ENCODE data around the gene MSMP. TPM values are rescaled to one million over a fixed set of nuclear protein-coding genes. Genes with fewer than 3 reads are reported as not detected.
A peak's percentile ranks its signal among the peaks of the same experiment; 100 is the strongest.

MSMP gene
- total RNA-seq, 1 donor from 2014 or later, result not detected

DNA sequence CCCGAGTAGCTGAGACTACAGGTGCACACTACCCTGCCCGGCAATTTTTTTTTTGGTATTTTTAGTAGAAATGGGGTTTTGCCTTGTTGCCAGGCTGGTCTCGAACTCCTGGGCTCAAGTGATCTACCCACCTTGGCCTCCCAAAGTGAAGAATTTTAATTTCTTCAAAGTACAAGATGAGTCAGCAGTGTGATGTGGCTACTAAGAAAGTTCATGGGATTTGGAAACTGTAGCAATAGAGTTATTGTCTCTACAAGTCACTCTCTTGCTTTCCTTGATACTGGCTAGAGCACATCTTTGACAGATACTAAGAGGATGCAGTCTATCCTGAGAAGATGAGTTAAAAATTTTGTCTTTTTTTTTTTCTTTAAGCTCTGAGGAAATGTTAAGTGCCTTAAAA lies 20.0 kb downstream of the MSMP start:
- no peak overlapping the region for H3K27ac ChIP-seq
- H3K4me3 Mint-ChIP-seq, result peak overlapping the region; percentile 66

DNA sequence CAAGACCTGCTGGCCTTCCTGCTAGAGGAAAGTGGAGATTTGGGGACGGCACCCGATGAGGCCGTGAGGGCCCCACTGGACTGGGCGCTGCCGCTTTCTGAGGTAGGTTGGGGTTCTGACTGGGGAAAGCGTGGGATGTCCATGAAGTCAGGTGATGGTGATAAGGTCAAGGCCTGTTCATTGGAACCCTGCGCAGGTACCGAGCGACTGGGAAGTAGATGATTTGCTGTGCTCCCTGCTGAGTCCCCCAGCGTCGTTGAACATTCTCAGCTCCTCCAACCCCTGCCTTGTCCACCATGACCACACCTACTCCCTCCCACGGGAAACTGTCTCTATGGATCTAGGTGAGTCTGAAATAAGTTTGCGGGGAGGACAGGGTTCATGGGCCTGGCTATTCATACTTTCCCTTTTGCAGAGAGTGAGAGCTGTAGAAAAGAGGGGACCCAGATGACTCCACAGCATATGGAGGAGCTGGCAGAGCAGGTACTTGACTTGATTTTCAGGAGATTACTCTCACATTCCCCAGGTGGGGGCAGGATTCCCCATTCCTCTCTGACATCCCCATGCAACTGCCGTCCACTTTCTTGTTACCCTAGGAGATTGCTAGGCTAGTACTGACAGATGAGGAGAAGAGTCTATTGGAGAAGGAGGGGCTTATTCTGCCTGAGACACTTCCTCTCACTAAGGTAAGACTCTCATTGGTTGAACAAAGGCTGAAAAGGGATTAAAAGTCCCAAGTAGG lies 21.1 kb downstream of the MSMP start:
- Histone ChIP-seq H3K9me3 (ENCODE audit: low read depth) (no peaks in the 10 kb centered on the region), H3K27me3 (no peaks in the 10 kb centered on the region), H3K27ac (peak overlapping the region; percentile 85), H3K4me3 (peak overlapping the region; percentile 71), H3K79me2 (ENCODE audit: low read depth) (peaks cover 53% of the 10 kb centered on the region), H3K4me1 (peaks cover 38% of the 10 kb centered on the region), H3K4me2 (peak overlapping the region; percentile 80), H3K9ac (peak overlapping the region; percentile 62), H3F3A (ENCODE audit: low read depth) (peaks cover 74% of the 10 kb centered on the region), H3K36me3 (no peaks in the 10 kb centered on the region), H4K20me1 (ENCODE audit: low read depth) (peaks cover 15% of the 10 kb centered on the region), H2AFZ (replicated peaks) (peak overlapping the region; percentile 37)
- peaks cover 7% of the 10 kb centered on the region for H3K36me3 Mint-ChIP-seq
- H3K27ac Mint-ChIP-seq, result peak overlapping the region; percentile 29
- TF ChIP-seq, protein P1, sequence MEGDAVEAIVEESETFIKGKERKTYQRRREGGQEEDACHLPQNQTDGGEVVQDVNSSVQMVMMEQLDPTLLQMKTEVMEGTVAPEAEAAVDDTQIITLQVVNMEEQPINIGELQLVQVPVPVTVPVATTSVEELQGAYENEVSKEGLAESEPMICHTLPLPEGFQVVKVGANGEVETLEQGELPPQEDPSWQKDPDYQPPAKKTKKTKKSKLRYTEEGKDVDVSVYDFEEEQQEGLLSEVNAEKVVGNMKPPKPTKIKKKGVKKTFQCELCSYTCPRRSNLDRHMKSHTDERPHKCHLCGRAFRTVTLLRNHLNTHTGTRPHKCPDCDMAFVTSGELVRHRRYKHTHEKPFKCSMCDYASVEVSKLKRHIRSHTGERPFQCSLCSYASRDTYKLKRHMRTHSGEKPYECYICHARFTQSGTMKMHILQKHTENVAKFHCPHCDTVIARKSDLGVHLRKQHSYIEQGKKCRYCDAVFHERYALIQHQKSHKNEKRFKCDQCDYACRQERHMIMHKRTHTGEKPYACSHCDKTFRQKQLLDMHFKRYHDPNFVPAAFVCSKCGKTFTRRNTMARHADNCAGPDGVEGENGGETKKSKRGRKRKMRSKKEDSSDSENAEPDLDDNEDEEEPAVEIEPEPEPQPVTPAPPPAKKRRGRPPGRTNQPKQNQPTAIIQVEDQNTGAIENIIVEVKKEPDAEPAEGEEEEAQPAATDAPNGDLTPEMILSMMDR (IDR thresholded peaks at IDR 0.05), result peak; percentile 31
- TF ChIP-seq EZH2 (IDR thresholded peaks at IDR 0.05), result no peak
- no peaks in the 10 kb centered on the region for H3K9me3 Mint-ChIP-seq
- peaks cover 25% of the 10 kb centered on the region for H3K4me1 Mint-ChIP-seq
- peaks cover 2% of the 10 kb centered on the region for H3K27me3 Mint-ChIP-seq (ENCODE audit: insufficient read depth, low read depth)
- no peak overlapping the region for H3K4me3 Mint-ChIP-seq
- DNase-seq (ENCODE audit: low spot score), result peak; percentile 77

More for the DNA sequence above, 20.0 kb downstream of the MSMP start:
- no peak for DNase-seq (ENCODE audit: low spot score)
- H3K36me3 ChIP-seq, result no peaks in the 10 kb centered on the region
- peaks cover 15% of the 10 kb centered on the region for H4K20me1 ChIP-seq (ENCODE audit: low read depth)
- Mint-ChIP-seq H3K27me3 (ENCODE audit: insufficient read depth, low read depth) (peaks cover 2% of the 10 kb centered on the region), H3K36me3 (peaks cover 17% of the 10 kb centered on the region), H3K4me1 (peaks cover 25% of the 10 kb centered on the region), H3K9me3 (no peaks in the 10 kb centered on the region), H3K27ac (no peak overlapping the region)
- H3K4me1 ChIP-seq, result peaks cover 27% of the 10 kb centered on the region
- no peak for TF ChIP-seq EZH2 (IDR thresholded peaks at IDR 0.05)
- TF ChIP-seq, protein P1 (IDR thresholded peaks at IDR 0.05), result no peak
- TF ChIP-seq EZH2phosphoT487 (IDR thresholded peaks at IDR 0.05), result no peak
- no peaks in the 10 kb centered on the region for H3K9me3 ChIP-seq (ENCODE audit: low read depth)
- H3K9ac ChIP-seq, result no peak overlapping the region
- no peak overlapping the region for H2AFZ ChIP-seq (replicated peaks)
- H3K79me2 ChIP-seq (ENCODE audit: low read depth), result peaks cover 41% of the 10 kb centered on the region
- peaks cover 62% of the 10 kb centered on the region for H3F3A ChIP-seq (ENCODE audit: low read depth)
- no peak overlapping the region for H3K4me2 ChIP-seq
- no peak overlapping the region for H3K4me3 ChIP-seq
- no peaks in the 10 kb centered on the region for H3K27me3 ChIP-seq

DNA sequence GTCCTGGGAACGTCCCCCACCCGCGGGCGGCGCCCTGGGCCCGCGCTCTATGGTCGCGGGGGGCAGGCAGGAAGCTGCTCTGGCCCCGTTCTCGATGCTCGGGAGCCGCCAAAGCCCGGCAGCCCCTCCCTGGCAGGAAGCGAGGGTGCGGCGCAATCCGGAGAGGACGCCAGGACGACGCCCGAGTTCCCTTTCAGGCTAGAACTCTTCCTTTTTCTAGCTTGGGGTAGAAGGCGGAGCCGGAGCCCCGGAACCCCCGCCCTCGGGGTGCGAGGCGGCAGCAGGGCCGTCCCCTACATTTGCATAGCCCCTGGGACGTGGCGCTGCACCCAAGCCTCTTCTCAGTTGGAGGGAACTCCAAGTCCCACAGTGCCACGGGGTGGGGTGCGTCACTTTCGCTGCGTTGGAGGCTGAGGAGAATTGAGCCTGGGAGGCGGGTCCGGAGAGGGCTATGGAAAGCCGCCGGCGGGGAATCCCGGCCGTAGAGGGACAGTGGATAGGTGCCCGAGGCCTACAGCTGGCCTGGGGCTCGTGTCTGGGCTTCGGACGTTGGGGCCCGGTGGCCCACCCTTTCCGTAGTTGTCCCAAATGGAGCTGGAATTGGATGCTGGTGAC lies 21.8 kb downstream of the MSMP start, which contains the start of the genes CREB3 and TLN1:
Gene CREB3 (plus strand): TSS at position 482 of the 615 bp plus-strand sequence. CDS start 107 bp downstream, at position 589.
Gene TLN1 (minus strand): TSS at position 11 of the 615 bp plus-strand sequence. CDS start 6,501 bp downstream, outside the sequence.
- peaks cover 2% of the 10 kb centered on the region for H3K36me3 Mint-ChIP-seq
- peaks cover 43% of the 10 kb centered on the region for H3K4me1 ChIP-seq
- H3K9ac ChIP-seq, result peak within 1 kb of the TSS; percentile 66
- peaks cover 2% of the 10 kb centered on the region for H3K27me3 Mint-ChIP-seq (ENCODE audit: insufficient read depth, low read depth)
- H3K27ac ChIP-seq, result peak within 1 kb of the TSS; percentile 85
- H3K9me3 Mint-ChIP-seq, result no peaks in the 10 kb centered on the region
- H2AFZ ChIP-seq (replicated peaks), result peak within 1 kb of the TSS; percentile 51
- peaks cover 15% of the 10 kb centered on the region for H4K20me1 ChIP-seq (ENCODE audit: low read depth)
- H3K4me3 ChIP-seq, result peak within 1 kb of the TSS; percentile 71
- no peaks in the 10 kb centered on the region for H3K36me3 ChIP-seq
- peak; percentile 98 for DNase-seq (ENCODE audit: low spot score)
- peak within 1 kb of the TSS; percentile 80 for H3K4me2 ChIP-seq
- peaks cover 59% of the 10 kb centered on the region for H3K79me2 ChIP-seq (ENCODE audit: low read depth)
- TF ChIP-seq, protein P1 (IDR thresholded peaks at IDR 0.05), result peak; percentile 35
- TF ChIP-seq EZH2phosphoT487 (IDR thresholded peaks at IDR 0.05), result no peak
- no peaks in the 10 kb centered on the region for H3K27me3 ChIP-seq
- peaks cover 25% of the 10 kb centered on the region for H3K4me1 Mint-ChIP-seq
- H3K9me3 ChIP-seq (ENCODE audit: low read depth), result no peaks in the 10 kb centered on the region
- peak within 1 kb of the TSS; percentile 85 for H3K27ac Mint-ChIP-seq
- peaks cover 74% of the 10 kb centered on the region for H3F3A ChIP-seq (ENCODE audit: low read depth)
- H3K4me3 Mint-ChIP-seq, result no peak within 1 kb of the TSS

All from neural progenitor cell (in vitro differentiated cells).